Measurements from ENCODE around the gene TGFBR1.

The TGFBR1 gene

GRCh38 chr9:99197987-99198386 lies 93.1 kb downstream of the TGFBR1 start:
- Mint-ChIP-seq H3K27me3 (no peaks in the 10 kb centered on the region), H3K27ac (ENCODE audit: low read depth) (no peak overlapping the region), H3K9me3 (no peaks in the 10 kb centered on the region), H3K4me3 (no peak overlapping the region), H3K36me3 (ENCODE audit: insufficient read depth) (no peaks in the 10 kb centered on the region), H3K4me1 (no peaks in the 10 kb centered on the region)
- ATAC-seq (replicated peaks; ENCODE audit: extremely low read depth, poor library complexity, severe bottlenecking) = no peak
- DNase-seq (ENCODE audit: low spot score in 2 of 2) = no peak

- no peaks in the 10 kb centered on the region for H3K27me3 Mint-ChIP-seq
- no peak overlapping the region for H3K27ac Mint-ChIP-seq (ENCODE audit: low read depth)
- DNase-seq (ENCODE audit: low spot score in 2 of 2) (no peak), ATAC-seq (replicated peaks; ENCODE audit: extremely low read depth, poor library complexity, severe bottlenecking) (no peak)
- no peaks in the 10 kb centered on the region for H3K36me3 Mint-ChIP-seq (ENCODE audit: insufficient read depth)
- H3K4me1 Mint-ChIP-seq = no peaks in the 10 kb centered on the region
- H3K9me3 Mint-ChIP-seq = no peaks in the 10 kb centered on the region
- H3K4me3 Mint-ChIP-seq = no peak overlapping the region
Observed at GRCh38 chr9:99199938-99200539, 95.1 kb downstream of the TGFBR1 start.

GRCh38 chr9:99201603-99202002 lies 96.7 kb downstream of the TGFBR1 start:
- Mint-ChIP-seq H3K36me3 (ENCODE audit: insufficient read depth) (no peaks in the 10 kb centered on the region), H3K4me1 (no peaks in the 10 kb centered on the region), H3K4me3 (no peak overlapping the region), H3K9me3 (no peaks in the 10 kb centered on the region), H3K27me3 (no peaks in the 10 kb centered on the region), H3K27ac (ENCODE audit: low read depth) (no peak overlapping the region)
- ATAC-seq (replicated peaks; ENCODE audit: extremely low read depth, poor library complexity, severe bottlenecking) (no peak), DNase-seq (ENCODE audit: low spot score in 2 of 2) (no peak)

All from central memory CD8-positive, alpha-beta T cell (primary cell).